ENCODE results near the gene CD248. TPM values are rescaled to one million over a fixed set of nuclear protein-coding genes. Genes with fewer than 3 reads are reported as not detected.

The CD248 gene
- total RNA-seq, 5 donors from 2014 or later (not counting 1 experiment from before 2014, with no cell fraction given) = 2.5 to 14.7 (median 8.7) TPM

- H3K4me1 Mint-ChIP-seq = peaks cover 10 to 27% (median 27%) of the 10 kb centered on the region in 3 donors
- peaks cover 2 to 29% of the 10 kb centered on the region in 2 experiments for H3K4me1 ChIP-seq (ENCODE audit: control insufficient read depth in 1 of 2, extremely low read depth in 1 of 2, insufficient read depth in 2 of 2, low read length in 2 of 2)
- no peak overlapping the region for H3K27ac ChIP-seq (ENCODE audit: low read length)
- H3K4me3 ChIP-seq (ENCODE audit: control insufficient read depth in 1 of 2, extremely low read depth in 1 of 2, low read length in 1 of 2) = no peak overlapping the region
- WGBS (ENCODE audit: insufficient coverage) = 90% methylated on average over 7 of the region's 18 CpGs
- POLR2A ChIA-PET = no interaction called here
- H3K27me3 Mint-ChIP-seq = no peaks in the 10 kb centered on the region
- peak overlapping the region; percentile 24 to 88 (median 86) for H3K4me3 Mint-ChIP-seq
- no peaks in the 10 kb centered on the region for H3K9me3 ChIP-seq
- peaks cover 15% of the 10 kb centered on the region for H3K36me3 Mint-ChIP-seq
- peaks cover 30 to 39% of the 10 kb centered on the region in 2 donors for H3K36me3 ChIP-seq (ENCODE audit: control insufficient read depth in 2 of 2, extremely low read depth in 1 of 2, insufficient read depth in 1 of 2, low read length in 1 of 2)
- CTCF ChIA-PET = interaction anchor here in 1 of 2 donors (0.5 to 1.0 kb wide), 2 partner anchors 25 to 48 kb away, joined by 5 read pairs; no protein-coding TSS in a partner anchor
- H3K27me3 ChIP-seq (replicated peaks in 1 of 2; ENCODE audit: control insufficient read depth in 2 of 2, extremely low read depth in 1 of 2, insufficient read depth in 2 of 2, low read length in 1 of 2) = peaks cover 0 to 10% of the 10 kb centered on the region in 2 experiments
- ATAC-seq (replicated peaks in 1 of 4) (no peak), DNase-seq (no peak)
- H3K9me3 Mint-ChIP-seq = no peaks in the 10 kb centered on the region
- H3K27ac Mint-ChIP-seq = peak overlapping the region in 1 of 2 donors; percentile 52
These were observed 20.5 kb upstream of the CD248 start for GRCh38 chr11:66337103-66337899.

- no peaks in the 10 kb centered on the region for H3K9me3 ChIP-seq
- CTCF ChIA-PET = interaction anchor here in 1 of 2 donors (0.5 to 1.0 kb wide), 3 partner anchors 24 to 567 kb away, joined by 3 to 7 read pairs (median 5); no protein-coding TSS in a partner anchor
- H3K27me3 Mint-ChIP-seq = no peaks in the 10 kb centered on the region
- peak within 1 kb of the TSS; percentile 52 to 55 for H3K4me3 ChIP-seq (ENCODE audit: control insufficient read depth in 1 of 2, extremely low read depth in 1 of 2, low read length in 1 of 2)
- 13% methylated on average over 15 of the region's 22 CpGs for WGBS (ENCODE audit: insufficient coverage)
- peaks cover 8% of the 10 kb centered on the region for H3K36me3 Mint-ChIP-seq
- H3K27ac Mint-ChIP-seq = peak within 1 kb of the TSS; percentile 57 to 87
- POLR2A ChIA-PET = no interaction called here
- ATAC-seq (replicated peaks in 1 of 4) = peak; percentile 56 to 77 (median 64)
- H3K9me3 Mint-ChIP-seq = no peaks in the 10 kb centered on the region
- peaks cover 10 to 25% (median 23%) of the 10 kb centered on the region in 3 donors for H3K4me1 Mint-ChIP-seq
- peaks cover 25 to 33% of the 10 kb centered on the region in 2 donors for H3K36me3 ChIP-seq (ENCODE audit: control insufficient read depth in 2 of 2, extremely low read depth in 1 of 2, insufficient read depth in 1 of 2, low read length in 1 of 2)
- peaks cover 2 to 29% of the 10 kb centered on the region in 2 experiments for H3K4me1 ChIP-seq (ENCODE audit: control insufficient read depth in 1 of 2, extremely low read depth in 1 of 2, insufficient read depth in 2 of 2, low read length in 2 of 2)
- peak in 27 of 35 experiments; percentile 24 to 67 (median 42) for DNase-seq
- H3K27ac ChIP-seq (ENCODE audit: low read length) = peak within 1 kb of the TSS; percentile 41
- H3K27me3 ChIP-seq (replicated peaks in 1 of 2; ENCODE audit: control insufficient read depth in 2 of 2, extremely low read depth in 1 of 2, insufficient read depth in 2 of 2, low read length in 1 of 2) = peaks cover 0 to 10% of the 10 kb centered on the region in 2 experiments
- peak within 1 kb of the TSS; percentile 86 to 89 (median 88) for H3K4me3 Mint-ChIP-seq
These were observed 19.6 kb upstream of the CD248 start, which contains the start of gene RIN1 for GRCh38 chr11:66336234-66337102. Gene RIN1 (minus strand): TSS chr11:66336434. CDS start chr11:66336402, 32 bp downstream.

GRCh38 chr11:66335531-66336233, 18.8 kb upstream of the CD248 start:
- Mint-ChIP-seq H3K36me3 (peaks cover 4% of the 10 kb centered on the region), H3K27me3 (no peaks in the 10 kb centered on the region), H3K4me1 (peaks cover 10 to 25% (median 23%) of the 10 kb centered on the region in 3 donors), H3K9me3 (no peaks in the 10 kb centered on the region), H3K27ac (peak overlapping the region in 1 of 2 donors; percentile 87), H3K4me3 (peak overlapping the region; percentile 86 to 89 (median 88))
- no peaks in the 10 kb centered on the region for H3K9me3 ChIP-seq
- H3K4me1 ChIP-seq (ENCODE audit: control insufficient read depth in 1 of 2, extremely low read depth in 1 of 2, insufficient read depth in 2 of 2, low read length in 2 of 2) = peaks cover 2 to 29% of the 10 kb centered on the region in 2 experiments
- DNase-seq (no peak), ATAC-seq (replicated peaks in 1 of 4) (peak; percentile 17 to 35 (median 26))
- ChIA-PET POLR2A (no interaction called here), CTCF (interaction anchor here in 1 of 2 donors (0.5 to 1.0 kb wide), 3 partner anchors 23 to 566 kb away, joined by 3 to 7 read pairs (median 5); no protein-coding TSS in a partner anchor)
- H3K27ac ChIP-seq (ENCODE audit: low read length) = no peak overlapping the region
- H3K27me3 ChIP-seq (replicated peaks in 1 of 2; ENCODE audit: control insufficient read depth in 2 of 2, extremely low read depth in 1 of 2, insufficient read depth in 2 of 2, low read length in 1 of 2) = peaks cover 0 to 10% of the 10 kb centered on the region in 2 experiments
- WGBS (ENCODE audit: insufficient coverage) = 43% methylated on average over 27 of the region's 35 CpGs
- H3K36me3 ChIP-seq (ENCODE audit: control insufficient read depth in 2 of 2, extremely low read depth in 1 of 2, insufficient read depth in 1 of 2, low read length in 1 of 2) = peaks cover 18 to 25% of the 10 kb centered on the region in 2 donors
- H3K4me3 ChIP-seq (ENCODE audit: control insufficient read depth in 1 of 2, extremely low read depth in 1 of 2, low read length in 1 of 2) = peak overlapping the region; percentile 52 to 55

- Histone ChIP-seq H3K27ac (ENCODE audit: low read length) (no peak overlapping the region), H3K36me3 (ENCODE audit: control insufficient read depth in 2 of 2, extremely low read depth in 1 of 2, insufficient read depth in 1 of 2, low read length in 1 of 2) (peaks cover 13 to 16% of the 10 kb centered on the region in 2 donors), H3K4me3 (ENCODE audit: control insufficient read depth in 1 of 2, extremely low read depth in 1 of 2, low read length in 1 of 2) (no peak overlapping the region), H3K9me3 (no peaks in the 10 kb centered on the region), H3K4me1 (ENCODE audit: control insufficient read depth in 1 of 2, extremely low read depth in 1 of 2, insufficient read depth in 2 of 2, low read length in 2 of 2) (peaks cover 2 to 29% of the 10 kb centered on the region in 2 experiments), H3K27me3 (replicated peaks in 1 of 2; ENCODE audit: control insufficient read depth in 2 of 2, extremely low read depth in 1 of 2, insufficient read depth in 2 of 2, low read length in 1 of 2) (peaks cover 0 to 10% of the 10 kb centered on the region in 2 experiments)
- Mint-ChIP-seq H3K9me3 (no peaks in the 10 kb centered on the region), H3K27me3 (no peaks in the 10 kb centered on the region), H3K36me3 (peaks cover 4% of the 10 kb centered on the region), H3K4me3 (peak overlapping the region; percentile 65 to 88 (median 86)), H3K4me1 (peaks cover 10 to 25% (median 23%) of the 10 kb centered on the region in 3 donors), H3K27ac (no peak overlapping the region)
- POLR2A ChIA-PET = no interaction called here
- CTCF ChIA-PET = no interaction called here
- WGBS (ENCODE audit: insufficient coverage) = 92% methylated on average over 38 of the region's 42 CpGs
- DNase-seq (no peak), ATAC-seq (replicated peaks in 1 of 4) (no peak)
These were observed 18.0 kb upstream of the CD248 start for GRCh38 chr11:66334605-66335442.

GRCh38 chr11:66333896-66334604, 17.2 kb upstream of the CD248 start:
- 88% methylated on average over 25 of the region's 29 CpGs for WGBS (ENCODE audit: insufficient coverage)
- peaks cover 2 to 32% of the 10 kb centered on the region in 2 experiments for H3K4me1 ChIP-seq (ENCODE audit: control insufficient read depth in 1 of 2, extremely low read depth in 1 of 2, insufficient read depth in 2 of 2, low read length in 2 of 2)
- CTCF ChIA-PET = no interaction called here
- H3K4me3 ChIP-seq (ENCODE audit: control insufficient read depth in 1 of 2, extremely low read depth in 1 of 2, low read length in 1 of 2) = no peak overlapping the region
- DNase-seq = no peak
- H3K27me3 ChIP-seq (replicated peaks in 1 of 2; ENCODE audit: control insufficient read depth in 2 of 2, extremely low read depth in 1 of 2, insufficient read depth in 2 of 2, low read length in 1 of 2) = peaks cover 0 to 10% of the 10 kb centered on the region in 2 experiments
- no peak for ATAC-seq (replicated peaks in 1 of 4)
- peaks cover 6 to 9% of the 10 kb centered on the region in 2 donors for H3K36me3 ChIP-seq (ENCODE audit: control insufficient read depth in 2 of 2, extremely low read depth in 1 of 2, insufficient read depth in 1 of 2, low read length in 1 of 2)
- Mint-ChIP-seq H3K4me3 (no peak overlapping the region), H3K9me3 (no peaks in the 10 kb centered on the region), H3K27ac (no peak overlapping the region), H3K4me1 (peaks cover 10 to 25% (median 23%) of the 10 kb centered on the region in 3 donors), H3K27me3 (no peaks in the 10 kb centered on the region), H3K36me3 (peaks cover 2% of the 10 kb centered on the region)
- POLR2A ChIA-PET = no interaction called here
- no peak overlapping the region for H3K27ac ChIP-seq (ENCODE audit: low read length)
- H3K9me3 ChIP-seq = no peaks in the 10 kb centered on the region

Measured in T-cell (primary cell).